ENCODE results near the gene ADAMTSL1. TPM values are rescaled to one million over a fixed set of nuclear protein-coding genes. Genes with fewer than 3 reads are reported as not detected.

The ADAMTSL1 gene
- total RNA-seq, 6 donors from 2014 or later, result 0.44 to 6.4 (median 2.3) TPM; not detected in 1

DNA sequence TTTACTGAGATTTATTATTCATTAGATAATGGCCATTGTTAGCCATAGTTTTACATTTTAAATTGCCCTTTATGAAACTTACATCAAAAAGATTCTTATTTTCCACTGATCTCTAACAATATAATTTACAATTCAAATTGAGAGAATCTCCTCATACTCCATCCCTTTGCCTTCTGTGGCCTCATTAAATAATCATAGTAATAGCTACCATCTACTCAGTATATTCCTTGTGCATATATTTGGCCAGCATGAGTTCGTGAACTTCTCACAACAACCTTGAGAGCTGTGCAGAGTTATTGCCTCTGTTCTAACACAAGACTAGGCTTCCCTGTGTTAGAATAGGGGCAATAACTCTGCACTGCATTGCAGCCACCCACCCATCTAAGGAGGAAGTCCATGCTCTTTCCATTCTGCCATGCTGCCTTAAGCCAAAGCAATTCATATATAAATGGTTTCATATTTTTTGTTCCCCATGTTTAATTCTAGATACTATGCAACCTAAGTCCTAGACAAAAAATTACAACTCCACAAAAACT, 99.1 kb downstream of the ADAMTSL1 start:
- Histone ChIP-seq H3K9me3 (no peaks in the 10 kb centered on the region), H3K27ac (no peak overlapping the region), H3K36me3 (no peaks in the 10 kb centered on the region), H3K27me3 (no peaks in the 10 kb centered on the region), H3K4me1 (no peaks in the 10 kb centered on the region), H3K4me3 (no peak overlapping the region)
- ATAC-seq (ENCODE audit: low FRiP score in 2 of 2) (no peak), DNase-seq (no peak)
- 87 to 88% methylated on average over 1 of the region's 1 CpG for WGBS, 2 donors
- TF ChIP-seq POLR2AphosphoS5 (IDR thresholded peaks at IDR 0.05), result no peak
- no peak for TF ChIP-seq CTCF (IDR thresholded peaks at IDR 0.05)
- TF ChIP-seq EP300 (IDR thresholded peaks at IDR 0.05), result no peak
- TF ChIP-seq POLR2A (IDR thresholded peaks at IDR 0.05), result no peak

DNA sequence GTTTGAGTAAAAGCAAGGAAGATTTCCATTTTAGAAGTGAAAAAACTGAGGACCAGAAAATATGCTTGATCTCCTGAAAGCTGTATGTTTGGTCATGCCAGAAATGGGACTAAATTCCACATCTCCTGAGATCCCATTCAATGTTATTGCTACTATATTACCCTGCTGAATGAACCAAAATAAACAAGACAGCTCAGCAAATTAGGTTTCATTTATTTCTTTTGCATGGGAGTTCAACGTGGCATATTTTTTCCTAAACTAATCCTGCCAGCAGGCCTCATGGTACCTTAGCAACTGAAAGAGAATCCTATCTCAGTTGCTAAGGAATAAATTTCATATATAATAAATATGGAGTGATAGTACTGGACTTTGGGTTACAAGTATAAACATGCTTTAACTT, 101.7 kb downstream of the ADAMTSL1 start:
- WGBS, 2 donors, result 38 to 54% methylated on average over 1 of the region's 1 CpG
- Histone ChIP-seq H3K36me3 (no peaks in the 10 kb centered on the region), H3K4me3 (no peak overlapping the region), H3K9me3 (no peaks in the 10 kb centered on the region), H3K4me1 (no peaks in the 10 kb centered on the region), H3K27ac (no peak overlapping the region), H3K27me3 (no peaks in the 10 kb centered on the region)
- no peak for DNase-seq
- ATAC-seq (ENCODE audit: low FRiP score in 2 of 2), result no peak
- TF ChIP-seq POLR2AphosphoS5 (IDR thresholded peaks at IDR 0.05) (no peak), EP300 (IDR thresholded peaks at IDR 0.05) (no peak), CTCF (IDR thresholded peaks at IDR 0.05) (no peak), POLR2A (IDR thresholded peaks at IDR 0.05) (no peak)

- Histone ChIP-seq H3K27me3 (no peaks in the 10 kb centered on the region), H3K27ac (no peak overlapping the region), H3K36me3 (no peaks in the 10 kb centered on the region), H3K4me1 (no peaks in the 10 kb centered on the region), H3K9me3 (no peaks in the 10 kb centered on the region), H3K4me3 (no peak overlapping the region)
- no peak for ATAC-seq (ENCODE audit: low FRiP score in 2 of 2)
- TF ChIP-seq CTCF (IDR thresholded peaks at IDR 0.05) (no peak), POLR2A (IDR thresholded peaks at IDR 0.05) (no peak), POLR2AphosphoS5 (IDR thresholded peaks at IDR 0.05) (no peak), EP300 (IDR thresholded peaks at IDR 0.05) (no peak)
- WGBS, 2 donors, result 90 to 92% methylated on average over 2 of the region's 2 CpGs
- DNase-seq, result no peak
These were observed 105.6 kb downstream of the ADAMTSL1 start for GRCh38 chr9:18579536-18579935.

DNA sequence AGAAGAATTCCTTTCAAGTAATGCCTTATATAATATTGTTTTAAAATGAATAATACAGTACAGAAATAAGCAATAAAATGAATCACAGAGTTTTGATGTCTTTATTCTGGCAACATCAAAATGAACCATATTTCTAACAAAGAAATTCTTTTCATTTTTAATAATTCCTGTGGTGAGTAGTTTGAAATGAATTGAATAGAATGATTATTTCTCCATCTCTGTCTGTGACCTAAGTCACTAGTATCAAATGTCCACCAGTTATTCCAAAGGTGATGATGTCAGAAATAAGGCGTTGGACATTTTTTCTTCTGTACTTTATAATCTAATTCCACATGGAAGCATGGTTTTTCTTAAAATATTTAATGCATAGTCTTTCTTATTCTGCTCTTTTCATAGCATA, 106.2 kb downstream of the ADAMTSL1 start:
- Histone ChIP-seq H3K4me1 (no peaks in the 10 kb centered on the region), H3K9me3 (no peaks in the 10 kb centered on the region), H3K36me3 (no peaks in the 10 kb centered on the region), H3K27ac (no peak overlapping the region), H3K27me3 (no peaks in the 10 kb centered on the region), H3K4me3 (no peak overlapping the region)
- WGBS, 2 donors, result 90 to 95% methylated on average over 1 of the region's 1 CpG
- DNase-seq (no peak), ATAC-seq (ENCODE audit: low FRiP score in 2 of 2) (no peak)
- TF ChIP-seq POLR2AphosphoS5 (IDR thresholded peaks at IDR 0.05) (no peak), POLR2A (IDR thresholded peaks at IDR 0.05) (no peak), CTCF (IDR thresholded peaks at IDR 0.05) (no peak), EP300 (IDR thresholded peaks at IDR 0.05) (no peak)

- no peaks in the 10 kb centered on the region for H3K4me1 ChIP-seq
- DNase-seq (no peak), ATAC-seq (ENCODE audit: low FRiP score in 2 of 2) (no peak)
- peaks cover 0 to 2% (median 0%) of the 10 kb centered on the region in 4 donors for H3K9me3 ChIP-seq
- no peak overlapping the region for H3K27ac ChIP-seq
- no peaks in the 10 kb centered on the region for H3K36me3 ChIP-seq
- no peak for TF ChIP-seq CTCF (IDR thresholded peaks at IDR 0.05)
- TF ChIP-seq POLR2A (IDR thresholded peaks at IDR 0.05), result no peak
- TF ChIP-seq EP300 (IDR thresholded peaks at IDR 0.05), result no peak
- no peak for TF ChIP-seq POLR2AphosphoS5 (IDR thresholded peaks at IDR 0.05)
- H3K4me3 ChIP-seq, result no peak overlapping the region
- no peaks in the 10 kb centered on the region for H3K27me3 ChIP-seq
These were observed 112.0 kb downstream of the ADAMTSL1 start for GRCh38 chr9:18585996-18586395.
